HG02938 (cell line): ENCODE results near the gene CEBPG.

Experiments used
- ATAC-seq: cut with Tn5 transposase; IDR thresholded peaks from one replicate; pipeline ENCODE4 v1.9.1; 2021; ENCODE audit warnings: mild to moderate bottlenecking, moderate library complexity; ENCODE audit not compliant: unreplicated experiment

Gene CEBPG

GRCh38 chr19:33392341-33393285 is 19.1 kb downstream of the CEBPG start:
- no peak for ATAC-seq

DNA sequence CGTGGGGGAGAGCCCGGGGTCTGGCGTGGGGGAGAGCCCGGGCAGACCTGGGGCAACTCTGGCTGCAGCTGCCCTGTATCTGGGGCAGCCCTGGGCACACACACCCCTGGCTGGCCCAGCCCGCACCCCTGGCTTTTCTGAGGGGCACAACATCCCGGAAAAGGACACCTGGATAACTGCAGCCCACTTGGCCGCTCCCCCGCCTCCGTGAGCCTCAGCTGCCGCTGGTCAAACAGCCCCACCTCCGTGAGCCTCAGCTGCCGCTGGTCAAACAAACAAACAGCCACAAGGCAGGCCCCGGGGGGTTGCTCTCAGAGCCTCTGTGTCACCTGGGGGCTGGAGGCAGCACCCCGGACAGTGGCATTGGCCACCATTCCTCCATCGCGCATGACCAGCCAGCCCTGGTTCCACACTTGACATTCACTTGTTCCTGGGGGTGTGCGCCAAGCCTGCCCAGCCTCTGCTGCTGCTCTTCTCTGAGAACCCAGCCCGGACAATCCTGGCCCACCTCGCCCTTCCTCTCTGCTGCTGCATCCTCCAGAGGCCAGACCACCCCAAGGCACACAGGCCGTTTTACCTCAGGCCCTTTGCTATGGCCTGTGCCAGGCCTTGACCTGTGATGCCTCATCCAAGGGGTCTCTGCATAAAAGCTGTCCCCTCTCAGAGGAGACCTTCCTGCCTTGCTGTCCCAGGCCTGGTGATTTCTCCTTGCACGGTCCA is 19.9 kb downstream of the CEBPG start:
- ATAC-seq = no peak

GRCh38 chr19:33394006-33394722 is 20.7 kb downstream of the CEBPG start:
- no peak for ATAC-seq

- no peak for ATAC-seq
Measured at GRCh38 chr19:33394723-33395560, 21.4 kb downstream of the CEBPG start.

DNA sequence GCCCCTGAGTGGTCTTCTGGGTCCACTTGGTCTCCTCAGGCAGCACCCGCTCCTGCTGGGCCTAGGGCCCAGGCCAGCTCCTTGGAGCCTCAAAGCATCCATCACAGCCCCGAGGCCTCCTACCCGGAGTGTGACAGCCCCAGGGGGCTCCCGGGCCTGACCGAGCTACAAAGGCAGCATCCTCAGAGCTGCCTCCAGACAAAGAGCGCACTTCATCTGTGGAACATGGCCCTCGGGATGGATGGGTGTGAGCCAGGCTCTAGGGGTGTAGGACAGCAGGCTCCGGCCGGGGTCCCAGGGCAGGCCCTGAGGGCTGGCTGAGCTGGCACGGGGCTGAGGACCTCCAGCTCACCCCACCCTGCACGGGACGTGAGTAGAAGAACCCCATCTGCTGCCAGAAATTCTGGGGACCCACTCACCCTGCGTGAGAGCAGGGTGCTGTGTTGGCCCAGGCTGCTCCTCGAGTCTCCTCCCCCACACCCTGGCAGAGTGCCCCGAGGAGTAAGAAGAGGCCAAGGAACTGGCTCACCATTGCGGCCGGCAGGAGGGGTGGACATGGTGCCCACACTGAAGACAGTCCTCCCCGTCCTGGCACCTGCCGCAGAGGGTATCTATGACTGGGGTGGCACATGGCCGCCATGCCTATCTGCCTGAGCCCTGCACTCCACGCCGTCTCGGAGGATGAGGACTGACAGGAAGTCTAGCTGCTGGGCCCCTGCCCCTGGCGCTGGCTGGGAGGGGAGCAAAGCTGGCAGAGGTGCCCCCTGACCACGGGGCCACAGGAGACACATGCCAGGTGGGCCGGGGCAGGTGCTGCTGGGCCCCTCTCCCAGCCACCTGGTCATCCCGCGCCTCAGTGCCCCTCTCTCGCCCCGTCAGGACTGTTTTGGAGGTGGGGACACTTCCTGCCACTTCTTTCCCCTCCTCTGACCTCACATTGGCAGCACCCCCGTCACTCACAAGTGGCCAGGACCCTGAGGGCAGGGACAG is 22.3 kb downstream of the CEBPG start:
- ATAC-seq = no peak

DNA sequence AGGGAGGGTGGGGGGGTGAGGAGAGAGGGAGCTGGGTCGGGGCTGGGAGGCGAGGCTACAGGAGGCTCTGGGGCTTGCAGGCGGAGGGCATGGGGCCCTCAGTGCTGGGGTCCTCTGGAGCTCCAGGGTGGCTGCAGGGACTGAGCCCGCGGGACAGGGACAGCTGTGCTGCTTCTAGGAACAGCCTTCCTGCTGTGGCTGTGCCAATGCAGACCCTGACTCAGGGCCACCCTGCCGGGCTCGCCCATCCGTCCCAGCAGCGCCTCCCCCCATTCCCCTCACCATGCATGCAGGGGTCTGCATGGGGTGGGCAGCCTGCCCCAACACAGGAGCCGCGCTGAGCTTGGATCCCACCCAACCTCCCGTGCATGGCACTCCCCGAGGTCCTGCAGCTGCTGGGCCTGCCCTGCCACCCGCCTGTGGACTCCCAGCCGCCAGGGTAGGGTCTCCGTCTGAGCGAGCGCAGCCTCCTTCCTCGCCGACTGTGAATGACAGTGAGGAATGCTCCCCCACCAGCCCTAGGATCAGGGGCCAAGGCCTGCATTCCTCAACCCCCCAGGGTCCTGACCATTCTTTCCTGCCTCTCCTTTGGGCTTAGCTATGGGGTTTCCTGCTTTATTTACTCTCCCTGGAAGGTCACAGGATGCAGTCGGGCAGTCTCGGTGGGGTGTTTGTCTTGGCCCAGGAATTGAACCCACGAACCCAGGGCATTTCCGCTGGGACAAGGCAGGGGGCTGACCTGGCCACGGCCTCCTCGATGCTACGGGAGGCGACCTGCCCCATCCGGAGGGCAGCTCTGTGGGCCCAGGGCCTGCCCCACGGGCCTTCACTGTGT is 23.4 kb downstream of the CEBPG start:
- ATAC-seq = no peak

DNA sequence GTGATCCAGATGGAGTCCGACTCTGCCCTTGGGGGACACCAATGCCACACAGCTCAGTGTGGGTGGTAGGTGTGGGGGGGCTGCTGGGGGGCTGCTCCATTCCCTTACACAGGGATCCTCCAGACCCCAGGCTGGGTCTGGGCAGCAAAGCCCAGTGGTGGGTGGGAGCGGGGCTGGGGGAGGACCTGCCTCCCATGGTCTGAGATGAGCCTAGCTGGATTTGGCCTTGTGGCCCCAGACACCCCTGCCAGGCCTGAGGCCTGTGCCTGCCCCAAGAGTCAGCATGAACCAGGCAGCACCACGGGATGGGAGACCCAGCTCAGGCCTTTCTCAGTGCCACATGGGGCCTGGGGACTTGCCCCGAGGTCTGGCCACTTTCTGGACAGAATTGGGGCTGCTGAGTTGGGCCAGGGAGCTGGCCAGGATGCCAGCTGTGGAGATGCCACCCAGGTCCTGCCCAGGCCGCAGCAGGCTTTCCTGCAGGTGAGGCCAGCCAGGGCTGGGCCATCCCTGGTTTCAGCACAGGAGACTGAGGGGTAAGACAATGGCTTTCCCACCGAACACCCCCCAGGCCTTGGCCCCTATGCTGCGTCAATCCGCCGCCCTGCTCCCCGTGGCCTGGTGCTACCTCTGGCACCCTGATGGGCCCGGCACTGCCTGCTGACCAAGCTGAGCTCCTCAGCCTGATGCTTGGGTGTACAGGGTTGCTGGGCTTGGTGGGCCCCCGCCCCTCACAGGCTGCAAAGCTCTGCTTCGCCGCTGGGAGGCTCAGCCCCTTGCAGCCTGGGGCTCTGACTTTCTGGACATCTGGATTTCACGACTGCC is 24.2 kb downstream of the CEBPG start:
- ATAC-seq = no peak

DNA sequence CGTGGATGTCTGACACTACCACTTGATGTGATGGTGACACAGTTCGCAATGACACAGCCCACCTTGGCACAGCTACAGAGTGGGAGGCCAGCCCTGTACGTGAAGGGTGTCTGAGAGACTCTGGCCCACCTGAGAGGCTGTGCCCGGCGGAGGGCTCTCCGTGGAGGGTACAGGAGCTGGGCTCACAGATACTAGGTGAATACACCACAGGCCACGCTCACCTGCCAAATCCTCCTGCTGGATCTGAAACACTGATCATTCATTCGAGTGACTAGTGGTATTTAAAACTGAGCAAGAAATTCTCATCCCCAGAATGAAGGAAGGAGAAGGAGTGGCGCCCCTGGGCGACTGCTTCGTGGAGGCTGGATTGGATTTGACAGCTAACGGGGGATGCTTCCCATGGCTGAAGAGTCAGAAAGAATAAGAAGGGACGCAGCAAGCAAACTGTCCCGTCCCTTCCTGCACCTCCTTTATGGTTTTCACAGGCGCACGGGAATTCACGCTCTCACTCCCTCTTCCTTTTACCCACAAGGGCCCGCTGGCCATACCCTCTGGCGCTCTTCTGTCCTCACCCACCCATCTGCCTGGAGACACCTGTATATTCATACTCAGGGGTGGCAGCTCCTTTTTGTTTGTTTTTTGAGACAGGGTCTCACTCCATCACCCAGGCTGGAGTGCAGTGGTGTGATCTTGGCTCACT is 25.0 kb downstream of the CEBPG start:
- no peak for ATAC-seq

DNA sequence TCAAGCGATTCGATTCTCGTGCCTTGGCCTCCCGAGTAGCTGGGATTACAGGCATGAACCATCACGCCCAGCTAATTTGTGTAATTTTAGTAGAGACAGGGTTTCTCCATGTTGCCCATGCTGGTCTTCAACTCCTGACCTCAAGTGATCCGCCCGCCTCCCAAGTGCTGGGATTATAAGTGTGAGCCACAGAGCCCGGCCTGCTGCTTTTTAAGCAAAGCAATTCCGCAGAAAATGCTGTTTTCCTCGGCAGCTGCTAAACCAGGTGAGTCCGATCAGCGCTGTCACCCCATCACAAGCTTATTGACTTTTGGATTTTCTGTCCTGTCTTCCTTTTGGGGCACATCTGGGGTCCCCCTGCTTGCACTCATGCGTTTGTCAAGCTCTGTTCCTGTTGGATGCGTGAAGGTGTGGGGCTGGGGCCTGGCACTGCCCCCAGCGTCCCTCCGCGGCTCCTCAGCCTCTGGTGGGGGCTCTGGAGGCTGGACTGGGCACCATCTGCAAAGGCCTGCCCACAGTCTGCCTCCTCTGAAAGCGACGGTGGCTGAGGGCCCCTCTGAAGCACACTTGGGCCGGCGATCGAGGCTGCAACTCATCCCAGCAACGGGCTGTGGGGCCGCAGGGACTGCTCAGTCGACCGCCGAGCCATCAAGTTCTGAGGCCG is 25.7 kb downstream of the CEBPG start:
- no peak for ATAC-seq

- no peak for ATAC-seq
Measured at GRCh38 chr19:33399745-33400681, 26.5 kb downstream of the CEBPG start.

- ATAC-seq = no peak
Measured at GRCh38 chr19:33400856-33401682, 27.6 kb downstream of the CEBPG start.

GRCh38 chr19:33401683-33402420 is 28.3 kb downstream of the CEBPG start:
- ATAC-seq = no peak

DNA sequence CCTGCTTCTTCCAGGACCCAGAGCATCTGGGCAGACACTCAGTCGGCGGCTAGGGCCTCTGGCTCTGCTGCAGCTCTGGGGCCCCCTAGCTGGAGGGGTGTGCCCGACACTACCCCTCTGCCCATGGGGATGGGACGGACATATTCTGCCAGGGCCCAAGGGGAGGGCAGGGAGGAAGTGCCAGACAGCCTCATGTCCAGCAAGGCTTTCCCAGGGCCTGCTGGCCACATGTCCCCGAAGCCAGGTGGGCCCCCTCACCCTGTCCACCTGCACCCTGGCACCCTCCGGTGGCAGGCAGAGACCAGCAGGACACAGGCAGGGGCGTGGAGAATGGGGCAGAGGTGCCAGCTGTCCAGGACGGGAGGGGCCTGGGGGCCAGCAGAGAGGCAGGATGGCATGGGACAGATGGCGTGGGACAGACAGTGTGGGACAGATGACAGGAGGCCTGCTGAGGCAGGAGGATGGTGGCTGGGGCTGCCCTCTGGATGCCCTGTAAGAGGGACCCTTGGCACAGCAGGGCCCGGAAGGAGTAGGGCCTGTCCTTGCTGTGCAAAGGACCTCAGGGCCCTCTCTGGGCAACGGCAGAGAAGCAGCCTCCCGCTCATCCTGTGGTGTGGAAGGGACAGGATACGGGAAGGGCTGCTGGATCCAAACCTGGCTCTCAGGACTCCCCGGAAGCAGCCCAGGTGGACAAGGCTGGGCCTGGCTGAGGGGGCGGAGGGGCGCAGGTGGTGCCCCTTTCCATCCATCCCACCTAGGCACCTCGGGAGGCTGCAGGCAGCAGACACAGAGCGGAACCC is 29.1 kb downstream of the CEBPG start:
- no peak for ATAC-seq
